Liver (tissue), 3 donors: ENCODE data around the gene ACTL8.

Experiments used
- ATF3 ChIP-seq: IDR thresholded peaks from 2 replicates; pipeline ENCODE4 v1.6.1; 2016; ENCODE audit warnings: antibody characterized with exemption
- CTCF ChIP-seq: fragments of 150-350 bp; IDR thresholded peaks from 2 replicates; pipeline ENCODE4 v1.5.1; 2017; ENCODE audit warnings: improper control_type of control experiment, low read depth, low read length; ENCODE audit not compliant: missing input control
- HNF4G ChIP-seq: IDR thresholded peaks from 2 replicates; pipeline ENCODE4 v1.6.1; 2016; ENCODE audit warnings: antibody characterized with exemption
- RAD21 ChIP-seq, 2 donors: IDR thresholded peaks; 2 replicates each; pipeline ENCODE4 v1.6.1; 2016; ENCODE audit warnings: antibody characterized with exemption in 2 of 2, mild to moderate bottlenecking in 2 of 2
- donor health status: healthy.
- donor health status: healthy.

DNA sequence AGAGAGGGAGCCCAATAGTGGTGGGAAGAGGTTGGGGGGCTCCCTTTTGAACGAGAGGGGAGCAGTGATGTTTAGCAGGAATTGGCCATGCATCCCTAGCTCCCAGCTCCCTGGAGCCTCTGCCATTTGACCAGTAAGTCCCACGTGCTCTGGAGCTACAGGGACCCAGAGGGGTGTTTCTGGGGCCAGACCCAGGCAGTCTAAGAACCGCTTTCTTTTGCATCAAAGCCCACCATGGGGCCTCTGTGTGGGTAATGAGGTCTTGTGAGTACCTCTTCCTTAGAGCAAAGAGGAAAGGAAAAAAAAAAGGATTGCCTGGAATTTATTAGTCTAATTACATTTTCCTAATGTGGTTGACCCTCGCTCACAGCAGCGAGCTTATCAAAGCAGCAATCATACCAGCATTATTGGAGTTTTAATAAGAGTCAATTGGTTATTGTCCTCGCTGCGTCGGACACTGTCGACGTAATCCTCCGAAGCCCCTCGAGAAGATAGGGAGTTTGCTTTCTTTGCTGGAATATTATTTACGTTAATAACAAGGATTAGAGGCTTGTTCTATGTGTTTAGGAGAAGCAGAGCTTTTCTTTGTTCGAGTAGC is 17.6 kb downstream of the ACTL8 start:
- TF ChIP-seq ATF3 = no peak
- no peak for TF ChIP-seq CTCF
- TF ChIP-seq RAD21 (IDR thresholded peaks at IDR 0.05) = no peak
- no peak for TF ChIP-seq HNF4G
